Gastrocnemius medialis (tissue), 4 donors: ENCODE data around the gene DIP2B.

Source experiments
- CTCF ChIP-seq, 5 experiments: fragments of 450-650 bp in 3 of 5; fragments of 200-600 bp in 2 of 5; sonication (generic) in 2 of 5; IDR thresholded peaks in 4 of 5; conservative IDR thresholded peaks in 1 of 5; 1 replicate in 4 of 5; 2 replicates in 1 of 5; pipeline ENCODE4 v1.5.1; 2016 to 2019; ENCODE audit warnings: antibody characterized with exemption in 5 of 5, mild to moderate bottlenecking in 3 of 5, moderate library complexity in 3 of 5
- POLR2A ChIP-seq, 2 donors: fragments of 450-650 bp; IDR thresholded peaks; one replicate each; pipeline ENCODE4 v1.6.1; 2017; ENCODE audit warnings: antibody characterized with exemption in 2 of 2, mild to moderate bottlenecking in 2 of 2, moderate library complexity in 2 of 2

DNA sequence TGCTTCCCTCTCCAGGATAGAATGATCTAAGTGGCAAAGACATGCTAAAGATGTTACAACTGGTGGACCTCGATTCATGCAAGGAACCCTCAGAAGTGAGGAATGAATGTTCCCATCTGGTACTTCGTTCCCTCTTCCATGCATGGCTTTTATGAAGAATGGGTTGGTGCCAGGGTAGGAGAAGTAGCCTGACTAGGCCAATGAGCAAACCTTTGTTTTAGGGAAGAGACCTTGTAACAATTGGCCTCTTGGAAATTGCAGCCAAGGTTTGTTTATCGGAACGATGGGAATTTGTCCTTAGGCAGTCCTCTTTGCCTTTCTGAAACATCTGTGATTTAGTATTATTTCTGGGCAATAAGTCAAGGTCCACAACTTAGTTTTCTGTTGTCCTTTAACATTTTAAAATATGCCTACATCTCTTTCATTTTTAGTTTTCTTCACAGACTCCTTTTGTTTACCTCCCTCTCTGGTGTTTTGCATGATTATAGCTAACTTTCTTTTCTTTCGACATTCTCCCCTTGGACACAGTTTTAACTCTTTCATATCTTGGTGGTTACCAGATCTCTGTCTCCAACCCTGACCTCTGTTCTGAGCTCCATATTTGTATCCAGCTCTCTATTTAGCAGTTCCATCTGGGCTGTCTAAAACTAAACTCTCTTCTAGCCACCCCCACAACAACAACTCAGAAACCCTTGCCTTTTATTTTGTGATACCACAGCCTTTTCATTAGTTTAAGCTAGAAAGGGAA is 70.0 kb downstream of the DIP2B start:
- TF ChIP-seq CTCF (IDR thresholded peaks at IDR 0.05 in 4 of 5, conservative IDR thresholded peaks at IDR 0.05 in 1 of 5) (no peak), POLR2A (IDR thresholded peaks at IDR 0.05) (no peak)
